H1 (cell line): ENCODE measurements around the gene CDHR5. TPM values are rescaled to one million over a fixed set of nuclear protein-coding genes. Genes with fewer than 3 reads are reported as not detected.

Experiments used
- HDAC2 ChIP-seq, 2 experiments: fragments of 300-600 bp in 1 of 2; sonication (generic) in 1 of 2; IDR thresholded peaks; 2 replicates each; pipeline ENCODE4 v1.6.1; 2011 to 2012; ENCODE audit warnings: low read depth in 2 of 2, low read length in 2 of 2, mild to moderate bottlenecking in 2 of 2, moderate library complexity in 2 of 2, borderline replicate concordance in 1 of 2, inconsistent platforms in 1 of 2
- POLR2AphosphoS5 ChIP-seq: IDR thresholded peaks from 2 replicates; pipeline ENCODE4 v1.6.1; 2011; ENCODE audit warnings: low read depth, low read length
- polyA plus RNA-seq, 7 experiments: library from polyadenylated mRNA; depleted of rRNA in 3 of 7; stranded (reverse) in 5 of 7; unstranded in 2 of 7; fragments of >200 nt in 5 of 7; fragments of 200-250 nt in 2 of 7; gene quantifications; 1 replicate in 5 of 7; 2 replicates in 1 of 7; 4 replicates in 1 of 7; pipeline versions ENCODE4 v1.2.1 to v1.2.3, GENCODE V29; 2011 to 2013; ENCODE audit warnings: missing spikeins in 2 of 7, mixed read lengths in 2 of 7
- total RNA-seq: library from RNA; stranded (reverse); fragmentation: NEBNext Ultra II Directional; extraction: Animal tissue kit (Norgen Biotek cat#: 25700); gene quantifications from 2 replicates; pipeline ENCODE4 v1.2.1, GENCODE V29; 2021

Gene CDHR5
- total and polyA plus RNA-seq, 2 of the 8 experiments (the other 6 are each of a cell fraction or from before 2014, with no cell fraction given), result not detected

GRCh38 chr11:618856-619627 is 5.7 kb downstream of the CDHR5 start (continued):
- no peak for TF ChIP-seq POLR2AphosphoS5
- TF ChIP-seq HDAC2 (IDR thresholded peaks at IDR 0.05; ENCODE audit: borderline replicate concordance in 1 of 2, low read depth in 2 of 2, low read length in 2 of 2), result no peak
- TF ChIP-seq, all 59 proteins: peak for 0
